ENCODE results near the gene DHRS7B. TPM values are rescaled to one million over a fixed set of nuclear protein-coding genes. Genes with fewer than 3 reads are reported as not detected.
"Not testable (repeated sequence)": the region's sequence is repeated elsewhere in the genome, so short reads cannot be mapped to it uniquely, and the experiment has no call there.

The DHRS7B gene, protein sequence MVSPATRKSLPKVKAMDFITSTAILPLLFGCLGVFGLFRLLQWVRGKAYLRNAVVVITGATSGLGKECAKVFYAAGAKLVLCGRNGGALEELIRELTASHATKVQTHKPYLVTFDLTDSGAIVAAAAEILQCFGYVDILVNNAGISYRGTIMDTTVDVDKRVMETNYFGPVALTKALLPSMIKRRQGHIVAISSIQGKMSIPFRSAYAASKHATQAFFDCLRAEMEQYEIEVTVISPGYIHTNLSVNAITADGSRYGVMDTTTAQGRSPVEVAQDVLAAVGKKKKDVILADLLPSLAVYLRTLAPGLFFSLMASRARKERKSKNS
- total RNA-seq = 24.7 and 29.6 TPM in 2 replicates

DNA sequence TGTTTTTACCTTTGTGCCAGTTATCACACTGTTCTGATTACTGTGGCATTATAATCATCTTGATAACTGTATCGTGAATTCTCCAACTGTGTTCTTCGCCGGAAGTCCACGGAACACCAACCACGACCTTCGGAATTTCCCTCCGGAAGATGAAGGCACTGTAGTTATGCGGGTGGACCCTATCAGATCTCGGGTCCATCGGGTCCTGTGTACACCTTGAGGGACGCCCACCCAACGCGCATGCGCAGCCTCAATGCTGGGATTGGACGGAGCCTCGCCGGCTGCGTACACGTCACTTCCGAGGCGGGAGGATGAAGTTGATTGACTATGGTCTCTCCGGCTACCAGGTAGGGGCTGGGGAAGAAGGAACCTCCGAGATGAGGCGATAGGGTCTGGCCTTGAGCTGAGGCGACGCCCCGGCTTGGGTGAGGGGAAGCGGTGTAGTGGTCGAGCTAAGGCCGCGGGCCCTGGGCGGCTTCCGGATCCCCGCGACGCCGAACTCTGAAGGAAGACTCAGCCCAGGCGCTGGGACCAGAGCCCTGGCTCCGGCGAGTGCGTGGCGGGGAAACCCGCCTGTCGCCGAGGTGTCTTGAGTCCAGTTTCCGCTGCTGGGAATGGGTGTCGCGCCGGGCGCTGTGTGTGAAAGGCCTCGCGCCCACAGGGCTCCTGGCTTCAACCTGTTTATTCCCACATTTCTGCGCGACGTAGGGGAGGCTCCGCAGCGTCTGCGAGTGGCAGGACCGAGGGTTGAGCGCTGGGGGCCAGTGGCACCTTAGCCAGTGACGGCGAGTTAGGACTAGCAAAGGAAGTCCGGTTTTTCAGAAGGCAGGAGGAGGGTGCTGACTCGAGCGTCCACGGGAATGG is at the start of gene DHRS7B:
TSS of gene DHRS7B (plus strand) at position 320 of the 864 bp plus-strand sequence. CDS start at position 328, 8 bp downstream.
- TF ChIP-seq, protein P1, sequence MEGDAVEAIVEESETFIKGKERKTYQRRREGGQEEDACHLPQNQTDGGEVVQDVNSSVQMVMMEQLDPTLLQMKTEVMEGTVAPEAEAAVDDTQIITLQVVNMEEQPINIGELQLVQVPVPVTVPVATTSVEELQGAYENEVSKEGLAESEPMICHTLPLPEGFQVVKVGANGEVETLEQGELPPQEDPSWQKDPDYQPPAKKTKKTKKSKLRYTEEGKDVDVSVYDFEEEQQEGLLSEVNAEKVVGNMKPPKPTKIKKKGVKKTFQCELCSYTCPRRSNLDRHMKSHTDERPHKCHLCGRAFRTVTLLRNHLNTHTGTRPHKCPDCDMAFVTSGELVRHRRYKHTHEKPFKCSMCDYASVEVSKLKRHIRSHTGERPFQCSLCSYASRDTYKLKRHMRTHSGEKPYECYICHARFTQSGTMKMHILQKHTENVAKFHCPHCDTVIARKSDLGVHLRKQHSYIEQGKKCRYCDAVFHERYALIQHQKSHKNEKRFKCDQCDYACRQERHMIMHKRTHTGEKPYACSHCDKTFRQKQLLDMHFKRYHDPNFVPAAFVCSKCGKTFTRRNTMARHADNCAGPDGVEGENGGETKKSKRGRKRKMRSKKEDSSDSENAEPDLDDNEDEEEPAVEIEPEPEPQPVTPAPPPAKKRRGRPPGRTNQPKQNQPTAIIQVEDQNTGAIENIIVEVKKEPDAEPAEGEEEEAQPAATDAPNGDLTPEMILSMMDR (IDR thresholded peaks at IDR 0.05; ENCODE audit: insufficient read depth, low read length, severe bottlenecking) = no peak
- H3K27me3 ChIP-seq (ENCODE audit: control insufficient read depth, insufficient read depth, low read length) = no peaks in the 10 kb centered on the region
- H3K36me3 ChIP-seq (ENCODE audit: control insufficient read depth, insufficient read depth, low read length) = no peaks in the 10 kb centered on the region
- DNase-seq (ENCODE audit: low read depth) = peak; percentile 93
- FAIRE-seq = no peak
- H3K4me3 ChIP-seq (ENCODE audit: low read depth, low read length) = peak within 1 kb of the TSS; percentile 74

DNA sequence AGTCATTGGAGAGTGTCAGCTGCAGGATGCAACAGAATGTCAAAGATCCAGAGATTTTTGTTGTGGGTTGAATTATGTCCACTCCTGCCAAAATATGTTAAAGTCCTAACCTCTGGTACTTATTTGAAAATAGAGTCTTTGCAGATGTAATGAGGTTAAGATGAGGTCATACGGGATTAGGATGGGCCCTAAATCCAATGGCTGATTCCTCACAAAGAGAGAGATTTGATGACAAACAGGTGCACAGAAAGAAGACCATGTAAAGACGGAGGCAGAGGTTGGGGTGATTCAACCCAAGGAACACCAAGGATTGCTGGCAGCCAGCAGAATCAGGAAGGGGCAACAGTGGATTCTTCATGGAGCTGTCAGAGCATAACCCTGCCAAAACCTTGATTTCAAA is 49.5 kb upstream of the DHRS7B start:
- H3K27me3 ChIP-seq (ENCODE audit: control insufficient read depth, insufficient read depth, low read length) = no peaks in the 10 kb centered on the region
- no peak overlapping the region for H3K4me3 ChIP-seq (ENCODE audit: low read depth, low read length)
- TF ChIP-seq, protein P1 (IDR thresholded peaks at IDR 0.05; ENCODE audit: insufficient read depth, low read length, severe bottlenecking) = no peak
- no peak for FAIRE-seq
- no peak for DNase-seq (ENCODE audit: low read depth)
- no peaks in the 10 kb centered on the region for H3K36me3 ChIP-seq (ENCODE audit: control insufficient read depth, insufficient read depth, low read length)

DNA sequence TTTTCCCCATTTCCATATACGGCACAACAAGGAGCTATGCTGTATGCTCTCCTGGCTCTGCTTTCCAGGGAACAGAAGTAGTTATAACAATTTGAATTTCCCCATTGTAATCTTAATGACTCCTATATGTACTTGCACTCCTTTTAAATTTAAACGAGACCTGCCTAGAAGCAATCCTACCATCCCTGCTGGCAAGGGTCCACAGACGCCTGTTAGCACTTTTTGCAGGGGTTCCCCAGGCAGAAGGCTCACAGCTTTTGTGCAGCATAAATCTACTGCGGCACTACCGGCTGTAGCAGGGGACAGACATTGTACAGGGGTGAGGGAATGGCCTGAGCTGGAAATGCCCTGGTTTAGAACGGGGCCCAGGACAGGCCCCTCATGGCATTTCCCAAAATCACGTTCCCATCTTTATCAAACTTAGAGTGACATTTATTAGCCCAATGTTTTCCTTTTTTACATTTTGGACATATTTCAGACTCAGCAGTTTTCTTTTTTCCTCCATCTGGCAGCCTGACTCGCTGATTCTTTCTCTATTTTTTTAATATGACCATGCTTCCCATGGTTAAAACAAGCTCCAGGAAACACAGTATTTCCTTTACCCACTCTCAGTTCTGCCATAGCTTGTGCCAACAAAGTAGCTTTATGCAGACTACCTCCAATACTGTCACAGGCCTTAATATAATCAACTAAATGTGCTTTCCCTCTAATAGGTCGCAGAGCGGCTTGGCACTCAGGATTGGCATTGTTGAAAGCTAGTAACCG is 48.6 kb upstream of the DHRS7B start:
- no peak for FAIRE-seq
- TF ChIP-seq, protein P1 (IDR thresholded peaks at IDR 0.05; ENCODE audit: insufficient read depth, low read length, severe bottlenecking) = no peak

DNA sequence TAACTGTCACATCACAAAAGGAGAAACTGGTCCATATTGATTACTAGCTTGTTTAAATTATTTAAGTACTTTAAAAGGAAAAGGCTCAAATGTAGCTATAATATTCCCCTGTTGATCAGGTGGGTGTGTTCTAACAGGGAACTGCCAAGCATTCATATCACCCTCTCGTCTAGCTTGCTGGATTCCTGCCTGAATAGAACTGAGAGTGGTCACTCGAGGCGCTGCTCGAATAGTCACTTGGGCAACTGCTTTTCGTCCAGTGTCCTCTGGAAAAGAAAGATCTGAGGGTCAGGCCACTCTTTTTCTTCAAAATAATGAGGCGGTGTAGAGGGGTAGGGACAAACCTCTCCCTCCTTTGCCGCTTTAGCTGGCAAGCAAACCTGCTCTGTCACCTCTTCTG is 47.6 kb upstream of the DHRS7B start:
- Histone ChIP-seq H3K4me3 (ENCODE audit: low read depth, low read length) (no peak overlapping the region), H3K27me3 (ENCODE audit: control insufficient read depth, insufficient read depth, low read length) (no peaks in the 10 kb centered on the region), H3K36me3 (ENCODE audit: control insufficient read depth, insufficient read depth, low read length) (no peaks in the 10 kb centered on the region)
- FAIRE-seq = no peak
- no peak for DNase-seq (ENCODE audit: low read depth)
- TF ChIP-seq, protein P1 (IDR thresholded peaks at IDR 0.05; ENCODE audit: insufficient read depth, low read length, severe bottlenecking) = no peak

More for the DNA sequence above, 48.6 kb upstream of the DHRS7B start:
- Histone ChIP-seq H3K4me3 (ENCODE audit: low read depth, low read length) (no peak overlapping the region), H3K27me3 (ENCODE audit: control insufficient read depth, insufficient read depth, low read length) (no peaks in the 10 kb centered on the region), H3K36me3 (ENCODE audit: control insufficient read depth, insufficient read depth, low read length) (no peaks in the 10 kb centered on the region)
- DNase-seq (ENCODE audit: low read depth) = no peak

DNA sequence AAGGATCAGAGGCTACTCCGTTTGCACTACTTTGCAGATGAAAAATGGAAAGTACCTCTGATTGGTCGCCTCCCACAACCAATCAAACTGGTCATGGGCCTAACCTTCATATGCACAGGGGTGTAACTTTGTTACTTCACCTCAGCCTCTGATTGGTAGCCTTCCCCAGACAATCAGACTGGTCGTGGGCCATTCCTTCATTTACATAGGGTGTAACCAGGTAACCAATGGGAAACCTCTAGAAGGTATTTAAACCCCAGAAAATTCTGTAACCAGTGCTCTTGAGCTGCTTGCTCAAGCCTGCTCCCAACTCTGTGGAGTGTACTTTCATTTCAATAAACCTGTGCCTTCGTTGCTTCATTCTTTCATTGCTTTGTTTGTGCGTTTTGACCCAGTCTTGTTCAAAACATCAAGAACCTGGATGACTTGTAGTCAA is 44.7 kb upstream of the DHRS7B start:
- TF ChIP-seq, protein P1 (IDR thresholded peaks at IDR 0.05; ENCODE audit: insufficient read depth, low read length, severe bottlenecking) = no peak
- no peaks in the 10 kb centered on the region for H3K27me3 ChIP-seq (ENCODE audit: control insufficient read depth, insufficient read depth, low read length)
- no peak overlapping the region for H3K4me3 ChIP-seq (ENCODE audit: low read depth, low read length)
- no peak for DNase-seq (ENCODE audit: low read depth)
- no peaks in the 10 kb centered on the region for H3K36me3 ChIP-seq (ENCODE audit: control insufficient read depth, insufficient read depth, low read length)
- FAIRE-seq = no peak

DNA sequence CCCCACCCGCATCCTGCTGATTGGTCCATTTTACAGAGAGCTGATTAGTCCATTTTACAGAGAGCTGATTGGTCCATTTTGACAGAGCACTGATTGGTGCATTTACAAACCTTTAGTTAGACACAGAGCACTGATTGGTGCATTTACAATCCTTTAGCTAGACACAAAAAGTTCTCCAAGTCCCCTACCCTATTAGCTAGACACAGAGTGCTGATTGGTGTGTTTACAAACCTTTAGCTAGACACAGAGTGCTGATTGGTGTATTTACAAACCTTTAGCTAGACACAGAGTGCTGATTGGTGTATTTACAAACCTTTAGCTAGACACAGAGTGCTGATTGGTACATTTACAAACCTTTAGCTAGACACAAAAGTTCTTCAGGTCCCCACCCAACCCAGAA is 41.5 kb upstream of the DHRS7B start:
- H3K36me3 ChIP-seq (ENCODE audit: control insufficient read depth, insufficient read depth, low read length); FAIRE-seq; H3K4me3 ChIP-seq (ENCODE audit: low read depth, low read length); DNase-seq (ENCODE audit: low read depth); H3K27me3 ChIP-seq (ENCODE audit: control insufficient read depth, insufficient read depth, low read length): not testable (repeated sequence)
